ENCODE measurements around the gene OR2T6. TPM values are rescaled to one million over a fixed set of nuclear protein-coding genes. Genes with fewer than 3 reads are reported as not detected.
"Not testable (repeated sequence)": the region's sequence is repeated elsewhere in the genome, so short reads cannot be mapped to it uniquely, and the experiment has no call there.

The OR2T6 gene
- total RNA-seq, 1 experiment from 2014 or later: not detected

DNA sequence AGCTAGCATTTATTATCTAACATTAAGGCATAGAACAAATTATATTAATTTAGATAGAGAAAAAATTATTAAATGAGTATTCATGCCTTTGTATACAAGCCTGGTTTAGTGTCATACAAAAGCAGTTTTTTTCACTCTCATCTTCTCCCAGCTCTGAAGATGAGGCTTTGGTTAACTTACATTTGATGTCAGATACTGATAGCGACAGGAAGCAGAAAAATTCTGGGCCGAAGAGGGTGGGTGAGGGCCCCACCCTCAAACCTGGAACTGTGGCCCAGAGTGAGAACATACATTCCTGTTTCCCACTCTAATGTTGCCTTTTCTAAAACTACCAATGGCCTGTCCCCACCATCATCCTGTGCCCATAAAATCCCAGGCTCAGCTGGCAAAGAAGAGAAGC is 42.3 kb downstream of the OR2T6 start:
- H3K36me3 ChIP-seq (ENCODE audit: insufficient read depth, low read length): no peaks in the 10 kb centered on the region
- no peak for DNase-seq
- H3K4me3 ChIP-seq (ENCODE audit: low read length): no peak overlapping the region

DNA sequence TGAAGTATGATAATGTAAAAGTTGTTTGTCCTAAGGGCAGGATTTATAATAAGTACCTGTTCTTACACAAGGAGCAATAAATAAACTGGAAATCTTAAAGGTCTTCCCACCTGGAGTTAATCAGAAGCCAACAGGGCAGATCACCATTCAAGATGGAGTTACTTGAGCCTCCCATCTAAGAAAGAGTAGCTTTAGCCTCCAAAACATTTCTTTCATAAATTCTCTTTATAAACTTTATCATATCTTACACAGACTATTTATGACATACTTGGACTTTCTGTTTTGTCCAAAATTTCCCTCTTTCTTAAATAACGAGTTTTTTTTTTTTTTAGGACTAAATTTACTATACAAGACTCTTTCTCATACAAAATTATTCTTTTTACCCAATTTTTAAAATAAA is 45.8 kb downstream of the OR2T6 start:
- DNase-seq: no peak
- H3K36me3 ChIP-seq (ENCODE audit: insufficient read depth, low read length): no peaks in the 10 kb centered on the region
- peaks cover 5% of the 10 kb centered on the region; the same call in 1 of the 2 replicates for H3K9me3 ChIP-seq (ENCODE audit: low read length)

More for the DNA sequence above, 42.3 kb downstream of the OR2T6 start:
- H3K9me2 ChIP-seq (replicated peaks; ENCODE audit: insufficient read depth, low read length): no peaks in the 10 kb centered on the region
- no peaks in the 10 kb centered on the region for H3K79me2 ChIP-seq (ENCODE audit: low read length)
- no peaks in the 10 kb centered on the region; the same call in 1 of the 2 replicates for H3K4me1 ChIP-seq (ENCODE audit: low read length)
- H4K20me1 ChIP-seq (ENCODE audit: insufficient read depth, low read depth, low read length): no peaks in the 10 kb centered on the region
- H3K27me3 ChIP-seq (ENCODE audit: low read length): no peaks in the 10 kb centered on the region
- no peak overlapping the region for H3K9ac ChIP-seq (ENCODE audit: low read length)
- peaks cover 5% of the 10 kb centered on the region; the same call in 1 of the 2 replicates for H3K9me3 ChIP-seq (ENCODE audit: low read length)
- no peak overlapping the region for H3K4me2 ChIP-seq (ENCODE audit: low read depth, low read length, poor library complexity, severe bottlenecking)
- H2AFZ ChIP-seq (ENCODE audit: low read length): no peak overlapping the region
- no peak overlapping the region for H3K27ac ChIP-seq (ENCODE audit: low read length)

DNA sequence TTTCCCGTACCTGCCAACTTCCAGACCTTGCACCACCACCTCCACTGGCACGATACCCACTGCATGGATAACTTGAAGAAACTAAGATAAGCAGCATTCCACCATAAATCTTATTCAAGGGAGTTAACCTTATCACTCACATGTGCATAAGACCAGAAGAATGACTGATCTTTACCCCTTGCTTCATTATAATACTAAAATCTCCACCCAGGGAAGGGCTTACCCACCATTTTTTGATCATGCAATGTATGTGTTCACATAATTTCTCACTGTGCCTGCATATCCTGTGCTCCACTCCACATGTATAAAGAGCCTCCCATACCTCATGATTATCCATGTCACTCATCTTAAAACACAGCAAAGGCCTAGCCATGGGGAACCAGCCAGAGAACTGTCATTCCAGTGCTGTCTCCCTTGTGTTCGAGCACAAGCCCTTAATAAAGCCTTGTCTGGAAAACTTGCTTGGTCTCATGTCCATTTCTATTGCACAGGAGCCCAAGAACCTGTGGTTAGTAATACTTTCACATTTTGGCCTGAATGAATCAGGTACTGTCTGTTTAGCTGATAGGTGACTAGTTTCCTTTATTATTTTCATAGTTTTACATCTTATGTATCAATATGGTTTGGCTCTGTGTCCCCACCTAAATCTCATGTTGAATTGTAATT is 52.1 kb downstream of the OR2T6 start:
- H3K4me1 ChIP-seq (ENCODE audit: low read length); H3K9ac ChIP-seq (ENCODE audit: low read length); H3K27me3 ChIP-seq (ENCODE audit: low read length); H4K20me1 ChIP-seq (ENCODE audit: insufficient read depth, low read depth, low read length); H3K36me3 ChIP-seq (ENCODE audit: insufficient read depth, low read length); DNase-seq; H2AFZ ChIP-seq (ENCODE audit: low read length); H3K27ac ChIP-seq (ENCODE audit: low read length); H3K4me2 ChIP-seq (ENCODE audit: low read depth, low read length, poor library complexity, severe bottlenecking); H3K9me2 ChIP-seq (replicated peaks; ENCODE audit: insufficient read depth, low read length); H3K9me3 ChIP-seq (ENCODE audit: low read length); H3K4me3 ChIP-seq (ENCODE audit: low read length); H3K79me2 ChIP-seq (ENCODE audit: low read length): not testable (repeated sequence)

More for the DNA sequence above, 45.8 kb downstream of the OR2T6 start:
- no peak overlapping the region for H3K9ac ChIP-seq (ENCODE audit: low read length)
- no peak overlapping the region for H3K4me3 ChIP-seq (ENCODE audit: low read length)
- H2AFZ ChIP-seq (ENCODE audit: low read length): no peak overlapping the region
- H3K4me2 ChIP-seq (ENCODE audit: low read depth, low read length, poor library complexity, severe bottlenecking): no peak overlapping the region
- no peaks in the 10 kb centered on the region for H3K9me2 ChIP-seq (replicated peaks; ENCODE audit: insufficient read depth, low read length)
- H3K27me3 ChIP-seq (ENCODE audit: low read length): no peaks in the 10 kb centered on the region
- no peaks in the 10 kb centered on the region for H3K4me1 ChIP-seq (ENCODE audit: low read length)
- no peak overlapping the region for H3K27ac ChIP-seq (ENCODE audit: low read length)
- no peaks in the 10 kb centered on the region for H4K20me1 ChIP-seq (ENCODE audit: insufficient read depth, low read depth, low read length)
- no peaks in the 10 kb centered on the region for H3K79me2 ChIP-seq (ENCODE audit: low read length)

DNA sequence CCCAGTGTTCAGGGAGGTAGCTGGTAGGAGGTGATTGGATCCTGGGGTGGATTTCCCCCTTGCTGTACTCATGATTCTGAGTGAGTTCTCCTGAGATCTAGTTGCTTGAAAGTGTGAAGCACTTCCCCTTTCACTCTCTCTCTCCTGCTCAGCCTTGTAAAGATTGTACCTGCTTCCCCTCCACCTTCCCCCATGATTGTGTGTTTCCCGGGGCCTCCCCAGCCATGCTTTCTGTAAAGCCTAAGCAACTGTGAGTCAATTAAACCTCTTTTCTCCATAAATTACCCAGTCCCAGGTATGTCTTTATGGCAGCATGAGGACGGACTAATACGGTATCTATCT is 52.6 kb downstream of the OR2T6 start:
- H3K27ac ChIP-seq (ENCODE audit: low read length); H3K4me2 ChIP-seq (ENCODE audit: low read depth, low read length, poor library complexity, severe bottlenecking); H3K4me3 ChIP-seq (ENCODE audit: low read length); H4K20me1 ChIP-seq (ENCODE audit: insufficient read depth, low read depth, low read length); H2AFZ ChIP-seq (ENCODE audit: low read length); H3K36me3 ChIP-seq (ENCODE audit: insufficient read depth, low read length); H3K9ac ChIP-seq (ENCODE audit: low read length); H3K9me2 ChIP-seq (replicated peaks; ENCODE audit: insufficient read depth, low read length); DNase-seq; H3K4me1 ChIP-seq (ENCODE audit: low read length); H3K79me2 ChIP-seq (ENCODE audit: low read length); H3K27me3 ChIP-seq (ENCODE audit: low read length); H3K9me3 ChIP-seq (ENCODE audit: low read length): not testable (repeated sequence)

DNA sequence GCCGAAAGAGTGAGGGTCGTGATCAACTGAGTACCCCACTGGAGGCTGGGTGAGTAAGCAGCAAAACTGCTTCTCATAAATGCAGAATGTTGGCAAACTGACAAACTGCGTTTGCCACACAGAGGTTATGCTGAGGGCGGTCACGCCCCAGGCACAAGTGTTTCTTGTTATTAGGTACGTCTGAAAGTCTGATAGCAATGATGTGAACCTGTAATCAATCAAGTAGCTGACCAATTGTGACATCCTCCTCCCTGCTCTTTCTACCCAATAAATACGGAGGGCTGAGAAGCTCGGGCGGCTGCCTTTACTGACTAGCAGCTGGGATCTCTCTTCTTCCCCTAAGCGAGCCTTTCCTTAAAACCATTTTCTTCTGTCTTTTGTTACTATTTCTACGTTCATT is 56.1 kb downstream of the OR2T6 start:
- not testable (repeated sequence) for H3K79me2 ChIP-seq (ENCODE audit: low read length); H3K27me3 ChIP-seq (ENCODE audit: low read length); DNase-seq; H3K36me3 ChIP-seq (ENCODE audit: insufficient read depth, low read length); H3K9me3 ChIP-seq (ENCODE audit: low read length); H3K4me2 ChIP-seq (ENCODE audit: low read depth, low read length, poor library complexity, severe bottlenecking); H3K27ac ChIP-seq (ENCODE audit: low read length); H4K20me1 ChIP-seq (ENCODE audit: insufficient read depth, low read depth, low read length); H3K9me2 ChIP-seq (replicated peaks; ENCODE audit: insufficient read depth, low read length); H3K4me1 ChIP-seq (ENCODE audit: low read length); H3K9ac ChIP-seq (ENCODE audit: low read length); H3K4me3 ChIP-seq (ENCODE audit: low read length); H2AFZ ChIP-seq (ENCODE audit: low read length)

DNA sequence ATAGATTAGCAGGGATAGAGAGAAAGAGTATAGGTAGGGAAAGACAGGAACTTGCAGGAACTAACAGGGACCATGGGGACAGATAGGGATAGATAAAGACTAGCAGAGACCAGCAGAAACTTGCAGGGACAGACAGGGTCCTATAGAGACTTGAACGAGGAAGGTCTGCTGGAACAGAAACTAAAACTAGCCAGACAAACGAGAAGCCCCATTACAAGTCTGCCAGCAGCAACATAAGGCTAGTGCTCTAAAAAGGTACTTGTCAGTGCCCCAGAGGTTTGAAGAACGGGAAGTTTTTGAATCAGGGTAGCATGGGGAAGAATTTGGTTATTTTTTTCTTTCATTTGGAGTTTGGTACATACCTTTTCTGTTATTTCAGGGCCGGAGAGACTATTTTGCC is 56.7 kb downstream of the OR2T6 start:
- not testable (repeated sequence) for H3K27ac ChIP-seq (ENCODE audit: low read length); H2AFZ ChIP-seq (ENCODE audit: low read length); H3K9ac ChIP-seq (ENCODE audit: low read length); DNase-seq; H3K4me2 ChIP-seq (ENCODE audit: low read depth, low read length, poor library complexity, severe bottlenecking); H3K9me3 ChIP-seq (ENCODE audit: low read length); H4K20me1 ChIP-seq (ENCODE audit: insufficient read depth, low read depth, low read length); H3K27me3 ChIP-seq (ENCODE audit: low read length); H3K4me1 ChIP-seq (ENCODE audit: low read length); H3K79me2 ChIP-seq (ENCODE audit: low read length); H3K36me3 ChIP-seq (ENCODE audit: insufficient read depth, low read length); H3K9me2 ChIP-seq (replicated peaks; ENCODE audit: insufficient read depth, low read length); H3K4me3 ChIP-seq (ENCODE audit: low read length)

DNA sequence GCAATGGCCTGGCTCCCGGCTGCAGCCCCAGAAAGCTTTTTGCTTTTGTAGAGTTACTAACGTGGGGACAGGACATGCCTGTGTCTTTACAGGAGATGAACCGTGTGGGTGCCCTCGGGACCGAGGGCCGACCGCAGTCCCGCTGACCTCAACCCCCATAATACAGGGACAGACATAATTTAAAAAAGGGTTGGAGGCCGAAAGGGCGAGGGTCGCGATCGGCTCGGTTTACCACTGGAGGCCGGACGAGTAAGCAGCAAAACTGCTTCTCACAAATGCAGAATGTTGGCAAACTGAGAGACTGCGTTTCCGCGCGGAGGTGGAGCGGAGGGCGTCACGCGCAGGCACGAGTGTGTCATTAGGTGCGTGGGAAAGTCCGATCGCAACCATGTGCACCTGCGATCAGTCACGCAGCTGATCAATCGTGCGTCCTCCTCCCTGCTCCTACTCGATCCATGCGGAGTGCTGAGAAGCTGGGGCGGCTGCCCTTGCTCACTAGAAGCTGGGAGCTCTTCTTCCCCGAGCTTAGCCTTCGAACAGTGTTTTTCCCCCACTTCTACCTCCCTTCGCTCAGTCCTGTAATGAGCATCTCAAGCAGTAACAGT is 58.4 kb downstream of the OR2T6 start:
- not testable (repeated sequence) for H3K9ac ChIP-seq (ENCODE audit: low read length); H3K9me2 ChIP-seq (replicated peaks; ENCODE audit: insufficient read depth, low read length); H4K20me1 ChIP-seq (ENCODE audit: insufficient read depth, low read depth, low read length); H3K4me2 ChIP-seq (ENCODE audit: low read depth, low read length, poor library complexity, severe bottlenecking); H3K36me3 ChIP-seq (ENCODE audit: insufficient read depth, low read length); H3K4me1 ChIP-seq (ENCODE audit: low read length); H3K27ac ChIP-seq (ENCODE audit: low read length); H3K9me3 ChIP-seq (ENCODE audit: low read length); H3K27me3 ChIP-seq (ENCODE audit: low read length); H3K4me3 ChIP-seq (ENCODE audit: low read length); H2AFZ ChIP-seq (ENCODE audit: low read length); H3K79me2 ChIP-seq (ENCODE audit: low read length); DNase-seq

DNA sequence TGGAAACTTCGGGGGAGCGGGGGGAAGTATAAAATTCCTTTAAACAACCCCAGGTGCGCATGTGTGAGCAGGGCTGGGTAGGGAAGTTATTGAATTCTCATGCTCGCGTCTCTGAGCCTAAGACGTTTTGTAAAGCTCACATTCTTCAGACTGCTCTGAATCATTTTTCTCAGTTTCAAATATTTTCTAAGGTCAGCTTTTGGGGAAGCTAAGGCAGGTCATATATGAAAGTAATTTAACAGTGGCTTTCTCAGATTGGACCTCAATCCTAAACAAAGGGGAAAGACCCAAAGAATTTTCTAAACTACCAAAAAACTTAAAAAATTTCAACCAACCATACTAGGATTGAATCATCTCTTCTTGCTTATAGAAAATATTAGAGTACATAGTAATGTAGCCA is 59.4 kb downstream of the OR2T6 start:
- not testable (repeated sequence) for H3K36me3 ChIP-seq (ENCODE audit: insufficient read depth, low read length); H3K4me2 ChIP-seq (ENCODE audit: low read depth, low read length, poor library complexity, severe bottlenecking); H3K4me1 ChIP-seq (ENCODE audit: low read length); H3K9me3 ChIP-seq (ENCODE audit: low read length); H3K9ac ChIP-seq (ENCODE audit: low read length); H3K27ac ChIP-seq (ENCODE audit: low read length); H3K4me3 ChIP-seq (ENCODE audit: low read length); DNase-seq; H3K27me3 ChIP-seq (ENCODE audit: low read length); H2AFZ ChIP-seq (ENCODE audit: low read length); H3K9me2 ChIP-seq (replicated peaks; ENCODE audit: insufficient read depth, low read length); H4K20me1 ChIP-seq (ENCODE audit: insufficient read depth, low read depth, low read length); H3K79me2 ChIP-seq (ENCODE audit: low read length)
